Germinal center (tissue), 1 donor: ENCODE measurements around the gene RHBDL1.

Source experiments
- DNase-seq: peaks from one replicate; pipeline ENCODE4 v3.0.0; 2012; ENCODE audit warnings: mixed read lengths, low spot score

Gene RHBDL1

DNA sequence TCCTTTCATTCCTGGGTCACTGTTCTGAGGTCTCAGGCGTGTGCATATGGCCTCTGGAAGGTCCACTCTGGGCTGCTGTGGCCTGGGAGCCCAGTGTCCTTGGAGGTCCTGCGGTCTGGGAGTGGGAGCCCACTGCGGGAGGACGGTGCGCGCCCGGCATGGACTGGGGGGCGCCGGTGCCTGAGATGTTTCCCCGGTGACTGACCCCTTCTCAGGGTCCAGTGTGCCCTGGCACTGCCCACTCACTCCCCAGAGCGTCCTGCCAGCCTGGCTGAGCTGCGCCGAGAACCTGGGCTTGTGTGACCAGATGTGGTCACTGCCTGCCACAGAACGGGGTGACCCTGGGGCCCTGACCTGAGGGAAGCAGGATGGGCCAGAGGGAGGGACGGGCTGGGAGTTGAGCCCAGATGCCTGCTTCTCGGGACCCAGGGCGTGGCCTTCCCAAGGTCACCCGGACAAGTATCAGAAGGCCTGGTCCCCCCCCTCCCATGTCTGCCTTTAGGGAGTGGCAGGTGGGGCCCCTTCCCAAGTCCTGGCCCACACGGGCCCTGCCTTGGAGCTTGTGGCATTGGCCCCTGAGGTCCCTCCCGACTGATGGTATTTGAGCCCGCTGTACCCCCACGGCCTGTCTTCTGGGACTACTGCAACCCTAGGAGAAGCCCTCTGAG is 1.1 kb upstream of the RHBDL1 start:
- DNase-seq, result no peak

DNA sequence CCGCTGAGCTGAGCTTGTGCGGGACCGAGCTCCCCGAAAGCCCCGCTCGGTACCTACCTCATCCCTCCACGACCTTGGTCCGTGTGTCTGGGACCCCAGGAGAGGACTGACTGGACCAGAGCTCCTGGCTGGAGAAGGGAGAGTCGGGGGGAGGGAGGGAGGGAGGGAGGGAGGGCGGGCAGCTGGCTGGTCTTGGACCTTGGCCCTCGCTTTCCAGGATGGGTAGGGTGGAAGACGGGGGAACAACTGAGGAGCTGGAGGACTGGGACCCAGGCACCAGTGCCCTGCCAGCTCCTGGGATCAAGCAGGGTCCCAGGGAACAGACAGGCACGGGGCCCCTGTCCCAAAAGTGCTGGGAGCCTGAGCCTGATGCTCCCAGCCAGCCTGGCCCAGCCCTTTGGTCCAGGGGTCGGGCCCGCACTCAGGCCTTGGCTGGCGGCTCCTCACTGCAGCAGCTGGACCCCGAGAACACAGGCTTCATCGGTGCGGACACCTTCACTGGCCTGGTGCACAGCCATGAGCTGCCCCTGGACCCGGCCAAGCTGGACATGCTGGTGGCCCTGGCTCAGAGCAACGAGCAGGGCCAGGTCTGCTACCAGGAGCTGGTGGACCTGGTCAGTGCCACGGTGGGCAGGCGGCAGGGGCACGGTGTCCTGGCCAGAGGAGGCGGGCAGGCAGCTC is 553 bp downstream of the RHBDL1 start:
- DNase-seq, result no peak

DNA sequence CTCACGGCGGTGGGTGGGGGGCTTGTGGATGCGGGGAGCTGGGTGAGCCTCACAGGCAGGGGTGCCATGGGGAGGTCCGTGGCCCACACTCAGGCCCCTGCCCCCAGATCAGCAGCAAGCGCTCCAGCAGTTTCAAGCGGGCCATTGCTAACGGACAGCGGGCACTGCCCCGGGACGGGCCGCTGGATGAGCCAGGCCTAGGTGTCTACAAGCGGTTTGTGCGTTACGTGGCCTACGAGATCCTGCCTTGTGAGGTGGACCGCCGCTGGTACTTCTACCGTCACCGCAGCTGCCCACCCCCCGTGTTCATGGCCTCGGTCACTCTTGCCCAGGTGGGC is 1.1 kb downstream of the RHBDL1 start:
- DNase-seq, result no peak

DNA sequence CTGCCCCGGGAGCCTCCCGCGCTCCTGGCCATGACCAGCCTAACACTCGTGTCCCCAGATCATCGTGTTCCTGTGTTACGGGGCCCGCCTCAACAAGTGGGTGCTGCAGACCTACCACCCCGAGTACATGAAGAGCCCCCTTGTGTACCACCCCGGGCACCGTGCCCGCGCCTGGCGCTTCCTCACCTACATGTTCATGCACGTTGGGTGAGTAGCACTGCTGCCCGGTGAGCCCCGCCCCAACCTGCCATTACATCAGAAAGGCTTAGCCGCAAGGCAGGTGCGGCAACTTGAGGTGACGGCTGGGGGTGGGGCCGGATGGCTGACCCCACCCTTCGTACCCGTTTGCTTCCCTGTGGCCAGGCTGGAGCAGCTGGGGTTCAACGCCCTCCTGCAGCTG is 1.4 kb downstream of the RHBDL1 start:
- no peak for DNase-seq

DNA sequence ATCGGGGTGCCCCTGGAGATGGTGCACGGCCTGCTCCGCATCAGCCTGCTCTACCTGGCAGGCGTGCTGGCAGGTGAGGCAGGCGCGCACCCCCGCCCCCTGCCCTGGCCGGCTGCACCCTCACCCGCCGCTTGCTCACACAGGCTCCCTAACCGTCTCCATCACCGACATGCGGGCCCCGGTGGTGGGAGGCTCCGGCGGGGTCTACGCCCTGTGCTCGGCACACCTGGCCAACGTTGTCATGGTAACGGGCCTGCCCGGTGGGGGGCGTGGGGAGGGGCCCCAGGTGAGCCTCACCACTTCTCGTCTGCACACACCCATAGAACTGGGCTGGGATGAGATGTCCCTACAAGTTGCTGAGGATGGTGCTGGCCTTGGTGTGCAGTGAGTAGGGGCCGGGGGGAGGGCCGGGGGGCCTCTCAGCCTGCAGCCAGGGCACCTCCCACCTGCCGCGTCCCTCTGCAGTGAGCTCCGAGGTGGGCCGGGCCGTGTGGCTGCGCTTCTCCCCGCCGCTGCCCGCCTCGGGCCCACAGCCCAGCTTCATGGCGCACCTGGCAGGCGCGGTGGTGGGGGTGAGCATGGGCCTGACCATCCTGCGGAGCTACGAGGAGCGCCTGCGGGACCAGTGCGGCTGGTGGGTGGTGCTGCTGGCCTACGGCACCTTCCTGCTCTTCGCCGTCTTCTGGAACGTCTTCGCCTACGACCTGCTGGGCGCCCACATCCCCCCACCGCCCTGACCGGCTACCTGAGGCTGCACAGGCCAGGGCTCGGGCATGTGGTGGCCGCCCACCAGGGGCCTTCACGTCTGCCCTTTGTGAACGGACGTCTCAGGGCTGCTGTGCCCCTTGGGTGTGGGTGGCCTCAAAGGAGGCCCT is 2.1 kb downstream of the RHBDL1 start:
- DNase-seq, result no peak

DNA sequence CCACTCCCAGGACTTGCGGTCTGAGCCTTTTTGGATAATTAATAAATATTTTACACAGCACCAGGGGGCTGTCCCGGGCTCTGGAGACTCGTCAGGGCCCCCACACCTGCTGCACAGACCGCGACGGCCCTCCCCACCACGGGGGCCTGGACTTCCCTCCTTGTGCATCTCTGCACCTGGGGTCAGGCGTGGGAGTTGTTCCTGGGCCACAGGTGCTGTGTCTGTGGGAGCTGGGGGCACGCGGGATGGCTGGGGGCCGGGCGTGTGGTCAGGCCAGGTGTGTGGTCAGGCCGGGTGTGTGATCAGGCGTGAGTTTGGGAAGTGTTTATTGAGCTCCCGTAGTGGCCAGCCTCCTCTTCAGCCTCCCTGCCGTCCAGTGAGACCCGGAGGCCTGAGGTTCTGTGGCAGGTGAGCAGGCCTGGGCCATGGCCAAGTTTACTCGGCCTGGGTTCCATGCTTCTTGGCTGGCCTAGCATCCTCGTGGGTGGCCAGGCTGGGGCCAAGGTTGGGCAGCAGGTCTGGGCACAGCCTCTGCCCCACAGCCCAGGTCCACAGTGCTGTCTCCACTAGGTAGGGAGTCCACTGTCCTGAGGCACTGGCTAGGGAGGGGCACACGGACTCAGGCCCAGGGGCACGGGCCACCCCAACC is 2.9 kb downstream of the RHBDL1 start:
- no peak for DNase-seq

DNA sequence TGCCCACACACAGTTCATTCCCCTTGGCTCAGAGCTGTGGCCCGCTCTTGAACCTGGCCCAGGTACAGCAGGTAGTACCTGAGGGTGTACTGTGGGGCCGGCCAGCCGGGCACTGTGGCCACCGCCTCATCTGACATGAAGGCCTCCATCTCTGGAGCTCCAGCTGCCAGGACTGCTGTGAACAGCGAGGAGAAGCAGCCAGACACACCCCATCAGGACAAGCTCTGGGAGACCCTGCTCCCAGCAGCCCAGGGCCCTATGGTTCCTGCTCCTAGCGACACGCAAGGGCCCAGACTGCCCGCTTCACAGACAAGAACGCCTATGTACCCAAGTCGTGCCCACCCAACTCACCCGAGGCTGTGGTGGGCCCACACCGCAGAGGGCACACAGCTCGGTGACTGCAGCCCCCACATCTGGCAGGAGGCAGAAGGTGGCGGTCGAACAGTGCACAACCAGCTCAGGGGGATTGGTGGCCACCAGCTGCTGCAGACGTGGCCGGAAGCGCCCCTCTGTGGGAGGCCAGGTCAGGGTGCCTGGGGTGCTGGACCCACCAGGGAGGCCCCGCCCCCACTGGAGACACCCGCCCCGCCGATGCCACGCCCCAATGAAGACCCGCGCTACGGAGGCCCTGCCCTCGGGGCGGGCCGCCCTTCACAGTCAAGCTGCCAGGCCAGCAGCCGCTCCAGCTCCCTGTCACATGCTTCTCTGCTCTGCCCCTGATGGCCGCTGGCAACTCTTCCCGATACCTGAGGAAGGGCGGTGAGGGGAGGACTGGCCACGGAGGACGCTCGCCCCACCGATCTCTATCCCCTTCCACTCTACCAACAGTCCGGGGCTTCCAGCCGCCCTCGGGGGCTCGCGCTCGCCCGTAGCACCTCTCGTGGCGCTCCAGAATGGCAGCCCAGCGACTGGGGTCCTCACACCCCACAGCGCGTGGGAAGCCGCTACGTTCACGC is 3.7 kb downstream of the RHBDL1 start:
- DNase-seq, result no peak

DNA sequence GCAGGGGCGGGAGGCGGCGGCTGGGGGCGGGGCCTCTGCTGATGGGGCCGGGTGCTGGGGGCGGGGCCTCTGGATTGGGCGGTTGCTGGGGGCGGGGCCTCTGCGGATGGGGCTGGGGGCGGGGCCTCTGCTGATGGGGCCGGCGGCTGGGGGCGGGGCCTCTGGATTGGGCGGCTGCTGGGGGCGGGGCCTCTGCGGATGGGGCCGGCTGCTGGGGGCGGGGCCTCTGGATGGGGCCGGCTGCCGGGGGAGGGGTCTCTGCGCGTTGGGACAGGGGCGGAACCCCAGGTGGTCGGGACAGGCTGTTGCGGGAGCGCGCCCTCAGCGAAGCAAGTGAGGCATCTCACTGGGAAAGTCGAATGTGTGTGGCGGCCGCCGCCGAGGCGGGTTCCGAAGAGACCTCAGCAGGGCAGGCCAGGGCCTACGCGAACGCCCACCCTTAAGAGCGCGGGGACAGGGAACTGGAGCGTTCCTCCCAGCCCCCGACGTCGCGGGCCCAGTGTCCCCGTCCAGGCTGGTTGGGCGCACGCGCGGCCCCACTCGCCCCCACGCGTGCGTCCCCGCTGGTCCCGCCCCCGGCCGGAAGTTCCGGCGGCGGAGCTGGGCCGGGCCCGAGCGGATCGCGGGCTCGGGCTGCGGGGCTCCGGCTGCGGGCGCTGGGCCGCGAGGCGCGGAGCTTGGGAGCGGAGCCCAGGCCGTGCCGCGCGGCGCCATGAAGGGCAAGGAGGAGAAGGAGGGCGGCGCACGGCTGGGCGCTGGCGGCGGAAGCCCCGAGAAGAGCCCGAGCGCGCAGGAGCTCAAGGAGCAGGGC is 4.5 kb downstream of the RHBDL1 start, which contains the start of gene STUB1:
TSS of gene STUB1 (plus strand) at position 597 of the 811 bp plus-strand sequence. CDS start at position 713, 116 bp downstream.
- peak; percentile 84 for DNase-seq

DNA sequence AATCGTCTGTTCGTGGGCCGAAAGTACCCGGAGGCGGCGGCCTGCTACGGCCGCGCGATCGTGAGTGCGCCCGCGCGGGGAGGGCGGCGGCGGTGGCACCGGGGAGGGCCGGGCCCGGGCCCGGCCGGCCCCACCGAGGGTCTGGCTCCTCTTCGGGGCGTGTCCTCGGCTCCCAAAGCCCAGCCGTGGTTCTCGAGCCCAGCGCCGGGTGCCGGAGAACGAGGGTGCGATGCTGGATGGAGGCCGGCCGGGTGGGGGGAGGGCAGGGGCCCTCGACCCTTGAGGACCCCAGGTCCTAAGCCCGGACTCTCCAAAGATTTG is 5.1 kb downstream of the RHBDL1 start:
- no peak for DNase-seq

DNA sequence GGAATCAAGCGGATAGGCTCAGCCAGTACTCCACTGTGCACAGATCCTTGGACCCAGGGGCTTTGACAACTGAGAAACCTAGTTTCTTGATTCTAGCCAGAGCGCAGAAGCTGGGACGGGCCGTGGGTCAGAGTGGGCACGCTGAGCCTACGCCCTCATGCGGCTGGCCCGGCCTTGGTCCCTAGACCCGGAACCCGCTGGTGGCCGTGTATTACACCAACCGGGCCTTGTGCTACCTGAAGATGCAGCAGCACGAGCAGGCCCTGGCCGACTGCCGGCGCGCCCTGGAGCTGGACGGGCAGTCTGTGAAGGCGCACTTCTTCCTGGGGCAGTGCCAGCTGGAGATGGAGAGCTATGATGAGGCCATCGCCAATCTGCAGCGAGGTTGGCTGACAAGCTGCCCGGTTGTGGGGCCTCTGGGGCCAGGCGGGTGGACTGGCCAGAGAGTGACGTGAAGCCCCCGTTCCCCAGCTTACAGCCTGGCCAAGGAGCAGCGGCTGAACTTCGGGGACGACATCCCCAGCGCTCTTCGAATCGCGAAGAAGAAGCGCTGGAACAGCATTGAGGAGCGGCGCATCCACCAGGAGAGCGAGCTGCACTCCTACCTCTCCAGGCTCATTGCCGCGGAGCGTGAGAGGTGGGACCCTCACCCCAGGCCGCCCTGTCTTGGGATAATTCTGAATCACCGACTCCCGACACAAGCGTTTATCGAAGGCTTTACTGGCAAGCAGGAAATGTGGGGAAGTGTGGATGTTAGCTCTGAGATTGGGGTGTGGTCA is 5.7 kb downstream of the RHBDL1 start:
- DNase-seq, result no peak

DNA sequence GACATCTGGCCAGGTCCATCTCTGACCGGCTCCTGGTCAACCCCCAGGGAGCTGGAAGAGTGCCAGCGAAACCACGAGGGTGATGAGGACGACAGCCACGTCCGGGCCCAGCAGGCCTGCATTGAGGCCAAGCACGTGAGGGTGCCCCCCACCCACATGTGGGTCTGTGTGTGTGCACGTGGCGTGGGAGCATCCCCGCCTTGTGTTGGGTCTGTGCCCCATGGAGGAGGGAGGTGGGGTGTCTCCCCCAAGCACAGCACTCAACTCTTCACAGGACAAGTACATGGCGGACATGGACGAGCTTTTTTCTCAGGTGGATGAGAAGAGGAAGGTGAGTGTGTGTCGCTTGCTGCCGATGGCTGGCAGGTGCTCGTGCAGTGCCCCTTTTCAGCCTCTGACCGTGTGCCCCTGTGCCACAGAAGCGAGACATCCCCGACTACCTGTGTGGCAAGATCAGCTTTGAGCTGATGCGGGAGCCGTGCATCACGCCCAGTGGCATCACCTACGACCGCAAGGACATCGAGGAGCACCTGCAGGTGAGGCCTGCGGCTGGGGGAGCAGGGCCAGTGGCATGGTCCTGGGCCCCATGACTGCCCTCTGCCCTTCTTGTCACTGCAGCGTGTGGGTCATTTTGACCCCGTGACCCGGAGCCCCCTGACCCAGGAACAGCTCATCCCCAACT is 6.4 kb downstream of the RHBDL1 start:
- DNase-seq, result no peak

DNA sequence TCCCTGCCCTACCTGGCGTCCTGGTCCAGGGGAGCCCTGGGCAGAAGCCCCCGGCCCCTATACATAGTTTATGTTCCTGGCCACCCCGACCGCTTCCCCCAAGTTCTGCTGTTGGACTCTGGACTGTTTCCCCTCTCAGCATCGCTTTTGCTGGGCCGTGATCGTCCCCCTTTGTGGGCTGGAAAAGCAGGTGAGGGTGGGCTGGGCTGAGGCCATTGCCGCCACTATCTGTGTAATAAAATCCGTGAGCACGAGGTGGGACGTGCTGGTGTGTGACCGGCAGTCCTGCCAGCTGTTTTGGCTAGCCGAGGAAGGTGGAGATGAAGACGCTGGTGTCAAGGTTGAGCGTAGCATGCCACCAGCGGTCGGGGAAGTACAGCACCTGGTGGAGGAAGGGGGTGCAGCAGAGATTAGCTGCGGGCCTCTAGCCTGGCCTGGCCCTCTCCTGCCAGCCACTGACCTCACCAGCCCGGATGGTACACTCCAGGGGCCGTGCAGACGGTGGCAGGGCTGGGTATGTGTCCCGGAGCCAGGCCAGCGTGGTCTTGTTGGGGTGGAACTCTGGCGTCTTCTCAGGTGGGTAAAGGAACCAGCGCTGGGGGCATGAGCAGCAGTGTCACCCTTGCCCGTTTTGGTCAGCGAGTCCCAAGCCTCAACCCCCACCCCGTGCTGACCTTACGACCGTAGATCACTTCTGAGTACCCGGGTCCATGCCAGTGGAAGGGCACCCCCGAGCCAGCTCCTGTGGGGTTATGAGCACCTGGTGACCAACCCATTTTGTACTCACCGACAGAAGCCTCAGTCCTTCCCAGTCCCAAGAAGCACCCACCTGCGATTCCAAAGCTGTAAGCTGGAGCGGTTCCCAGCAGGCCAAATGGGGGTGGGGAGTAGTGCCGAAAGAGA is 7.3 kb downstream of the RHBDL1 start:
- no peak for DNase-seq

DNA sequence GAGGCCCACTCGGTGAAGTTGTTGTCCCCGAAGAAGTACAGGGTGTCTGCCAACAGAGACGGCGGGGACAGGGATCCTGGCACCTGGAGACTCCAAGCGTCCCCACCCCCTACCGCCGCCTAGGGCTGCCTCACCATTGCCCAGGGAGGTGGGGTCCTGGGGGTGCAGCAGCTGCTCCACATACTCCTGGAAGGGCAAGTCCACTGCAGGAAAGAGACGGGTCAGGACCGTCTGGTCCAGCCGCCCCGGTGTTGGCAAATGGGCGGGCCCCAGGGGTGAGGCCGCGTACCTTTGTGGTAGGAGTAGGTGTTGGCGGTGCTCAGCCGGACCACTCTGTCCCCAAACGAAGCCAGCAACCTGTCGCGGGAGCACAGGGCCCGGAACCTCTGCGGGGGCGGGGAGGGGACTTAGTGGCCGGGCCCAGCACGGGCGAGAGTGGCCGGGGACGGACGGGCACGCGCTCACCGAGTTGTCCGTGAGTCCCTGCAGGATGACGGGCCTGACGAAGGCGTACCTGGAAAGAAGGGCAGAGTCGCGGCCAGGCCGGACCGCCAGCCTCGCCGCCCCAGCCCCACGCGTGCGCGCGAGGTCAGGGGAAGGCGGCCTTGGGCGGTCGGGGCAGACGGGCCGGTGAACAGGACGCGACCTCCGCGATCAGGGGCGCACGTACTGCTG is 8.1 kb downstream of the RHBDL1 start:
- DNase-seq, result no peak

DNA sequence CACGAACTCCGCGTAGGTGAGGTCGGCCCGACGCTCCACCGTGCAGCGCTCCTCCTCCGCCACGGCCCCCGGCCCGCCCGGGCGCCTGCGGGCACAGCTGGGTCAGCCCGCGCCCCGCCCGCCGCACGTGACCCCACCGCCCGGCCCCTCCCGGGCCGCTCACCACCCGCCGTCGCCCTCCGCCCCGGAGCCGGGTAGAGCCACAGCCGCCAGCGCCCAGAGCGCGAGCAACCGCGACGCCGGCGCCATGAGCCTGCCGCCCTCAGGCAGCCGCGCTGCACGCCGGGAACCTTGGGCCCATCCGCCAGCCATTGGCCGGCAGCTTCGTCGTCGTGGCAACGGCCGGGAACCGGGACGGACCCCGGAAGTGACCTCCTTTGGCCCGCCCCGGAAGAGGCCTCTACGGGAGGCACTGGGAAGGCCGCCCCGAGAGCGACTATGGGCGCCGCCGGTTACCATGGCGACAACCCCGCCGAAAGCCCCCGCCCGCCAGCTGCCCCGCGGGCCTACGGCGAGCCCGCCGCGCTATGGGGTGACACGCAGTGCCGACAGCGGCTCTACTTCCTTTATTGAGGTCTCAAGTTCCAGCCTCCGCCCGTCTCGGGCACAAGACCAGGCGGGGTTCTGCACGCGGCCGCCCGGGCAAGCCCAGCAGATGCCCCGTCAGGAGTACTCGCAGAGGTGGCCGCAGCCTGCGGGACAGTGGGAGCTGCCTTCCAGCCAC is 8.8 kb downstream of the RHBDL1 start, which contains the start of gene JMJD8:
TSS of gene JMJD8 (minus strand) at position 264 of the 724 bp plus-strand sequence. CDS start at position 249, 15 bp downstream.
- peak; percentile 92 for DNase-seq

DNA sequence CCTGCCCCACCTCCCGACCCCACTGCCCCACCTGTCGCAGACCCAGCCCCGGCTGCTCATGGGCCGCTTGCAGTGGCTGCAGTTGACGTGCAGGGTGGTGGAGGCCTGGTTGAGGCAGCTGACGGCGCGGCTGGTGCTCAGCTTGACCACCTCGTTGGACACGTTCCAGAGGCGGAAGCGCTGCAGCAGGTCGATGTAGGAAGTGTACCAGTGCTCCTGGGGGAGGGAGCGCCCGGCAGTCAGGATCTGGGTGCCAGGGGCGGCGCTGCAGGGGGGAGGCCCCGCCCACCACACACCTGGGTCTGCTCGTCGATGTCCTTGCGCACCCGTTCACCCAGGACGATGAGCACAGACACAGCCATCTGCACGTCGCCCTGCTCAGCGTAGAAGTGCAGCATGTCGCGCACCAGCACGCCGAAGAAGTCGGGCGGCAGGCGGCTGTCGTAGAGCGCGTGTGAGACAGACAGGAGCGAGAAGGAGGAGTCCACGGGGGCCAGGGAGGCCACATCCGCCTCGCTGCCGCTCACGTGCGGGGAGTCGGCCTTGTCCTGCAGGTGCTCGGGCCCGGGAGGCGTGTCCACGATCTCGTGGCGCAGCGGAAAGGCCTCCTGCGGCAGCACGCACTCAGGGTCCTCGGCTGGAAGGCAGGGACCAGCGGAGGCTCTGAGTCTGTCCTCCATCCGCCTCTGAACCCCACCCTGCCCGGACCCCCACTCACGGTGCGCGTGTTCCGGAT is 9.7 kb downstream of the RHBDL1 start:
- DNase-seq, result no peak

DNA sequence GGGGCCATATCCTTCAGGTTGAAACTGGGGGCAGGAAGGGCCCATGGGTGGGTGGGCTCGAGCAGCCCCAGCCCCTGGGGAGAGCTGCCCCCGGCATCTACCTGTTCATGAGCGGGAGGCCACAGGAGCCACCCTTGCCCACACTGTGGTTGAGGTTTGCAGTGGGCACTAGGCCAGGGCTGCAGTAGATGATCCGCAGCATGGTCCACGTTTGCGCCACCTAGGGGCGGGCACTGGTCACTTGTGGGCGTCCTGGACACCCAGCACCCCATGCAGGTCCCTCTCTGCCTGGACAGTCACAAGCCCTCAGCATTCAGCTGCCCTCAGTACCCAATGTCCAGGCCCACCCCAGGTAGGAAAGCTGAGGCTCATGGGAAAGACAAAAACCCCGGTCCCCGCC is 10.5 kb downstream of the RHBDL1 start:
- DNase-seq, result no peak
